NCI-H2227 (cell line): ENCODE measurements around the gene NUDT3.
"Not testable (repeated sequence)": the region's sequence is repeated elsewhere in the genome, so short reads cannot be mapped to it uniquely, and the experiment has no call there.

Experiments
- DNase-seq: peaks from one replicate; lab custom pipeline; 2025; ENCODE audit not compliant: unreplicated experiment; lab: John Stamatoyannopoulos, UW

NUDT3 gene

GRCh38 chr6:34324221-34324620 lies 68.2 kb downstream of the NUDT3 start:
- not testable (repeated sequence) for DNase-seq

DNA sequence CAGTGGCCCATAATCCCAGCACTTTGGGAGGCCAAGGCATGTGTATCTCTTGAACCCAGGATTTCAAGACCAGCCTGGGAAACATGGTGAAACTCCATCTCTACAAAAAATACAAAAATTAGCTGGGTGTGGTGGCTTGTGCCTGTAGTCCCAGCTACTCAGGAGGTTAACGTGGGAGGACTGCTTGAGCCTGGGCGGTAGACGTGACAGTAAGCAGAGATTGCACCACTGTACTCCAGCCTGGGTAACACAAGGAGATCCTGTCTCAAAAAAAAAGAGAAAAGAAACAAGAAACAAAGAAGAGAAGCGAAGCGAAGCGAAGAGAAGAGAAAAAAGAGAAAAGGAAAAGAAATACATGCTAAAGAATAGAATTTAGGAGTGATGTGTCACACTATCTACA lies 69.2 kb downstream of the NUDT3 start:
- no peak for DNase-seq

DNA sequence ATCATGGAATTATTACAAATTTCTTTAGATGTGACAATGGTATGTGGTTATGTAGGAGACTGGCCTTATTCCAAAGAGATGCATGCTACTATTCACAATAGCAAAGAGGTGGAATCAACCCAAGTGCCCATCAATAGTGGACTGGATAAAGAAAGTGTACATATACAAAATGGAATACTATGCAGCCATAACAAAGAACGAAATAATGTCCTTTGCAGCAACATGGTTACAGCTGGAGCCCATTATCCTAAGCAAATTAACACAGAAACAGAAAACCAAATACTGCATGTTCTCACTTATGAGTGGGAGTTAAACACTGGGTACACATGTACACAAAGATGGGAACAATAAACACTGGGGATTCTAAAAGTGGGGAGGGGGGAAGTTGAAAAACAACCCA lies 69.7 kb downstream of the NUDT3 start:
- no peak for DNase-seq

- DNase-seq, result no peak
These were observed 70.6 kb downstream of the NUDT3 start for GRCh38 chr6:34321821-34322220.

DNA sequence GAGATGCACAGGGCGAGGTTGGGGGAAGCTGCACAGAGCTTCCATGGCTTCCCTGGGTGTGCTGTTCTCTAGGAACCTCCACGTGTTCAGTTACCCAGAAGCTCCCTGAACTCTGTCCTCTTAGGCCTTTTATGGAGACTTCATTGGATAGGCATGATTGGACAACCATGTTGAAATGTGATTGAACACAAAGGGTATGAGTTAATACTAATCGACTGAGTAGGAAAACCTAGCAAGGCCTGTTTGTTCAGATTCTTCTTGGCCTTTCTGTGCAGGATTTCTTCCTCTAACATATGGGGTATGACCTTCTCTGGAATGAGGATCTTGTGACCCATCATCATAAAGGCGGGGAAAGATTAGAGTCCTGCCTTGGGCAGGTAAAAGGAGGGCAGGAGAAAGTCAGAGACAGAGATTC lies 73.0 kb downstream of the NUDT3 start:
- DNase-seq, result no peak

DNA sequence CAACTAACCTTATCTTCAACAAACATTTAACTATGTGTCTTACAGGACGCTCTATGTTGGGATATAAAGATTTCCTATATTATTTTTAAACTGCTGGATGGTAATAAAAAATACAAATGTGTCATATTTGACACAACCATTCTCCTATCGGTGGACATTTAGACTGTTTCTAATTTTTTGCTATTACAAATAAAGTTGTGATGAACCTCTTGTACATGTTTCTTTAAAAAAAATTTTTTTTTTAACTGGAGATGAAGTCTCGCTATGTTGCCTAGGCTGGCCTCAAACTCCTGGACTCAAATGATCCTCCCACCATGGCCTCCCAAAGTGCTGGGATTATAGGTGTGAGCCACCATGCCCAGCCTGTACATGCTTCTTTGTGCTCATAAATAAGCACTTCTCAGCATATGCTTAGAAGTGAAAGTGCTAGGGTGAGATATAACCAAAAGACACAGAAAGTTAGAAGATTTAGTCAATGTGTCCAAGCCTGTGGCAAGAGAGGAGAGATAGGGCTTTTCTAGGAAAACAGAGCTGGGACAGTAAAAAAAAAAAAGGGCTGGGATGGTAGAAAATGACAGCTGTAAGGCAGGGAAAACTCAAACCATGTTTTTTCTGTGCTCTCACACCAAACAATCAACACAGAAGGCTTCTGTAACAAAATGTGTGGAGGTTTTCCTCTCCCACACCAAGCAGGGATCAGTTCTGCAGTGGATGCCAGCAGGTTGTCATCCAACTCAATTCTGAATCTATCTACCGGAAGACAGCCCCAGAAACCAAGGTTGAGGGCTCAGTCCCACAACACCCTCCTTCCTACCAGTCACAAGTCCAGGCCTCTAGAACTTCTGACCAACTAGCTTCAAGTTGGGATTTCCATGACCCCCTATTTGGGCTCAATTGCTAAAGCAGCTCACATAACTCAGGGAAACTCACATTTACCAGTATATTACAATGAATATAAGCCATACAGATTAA lies 73.7 kb downstream of the NUDT3 start:
- DNase-seq, result no peak

DNA sequence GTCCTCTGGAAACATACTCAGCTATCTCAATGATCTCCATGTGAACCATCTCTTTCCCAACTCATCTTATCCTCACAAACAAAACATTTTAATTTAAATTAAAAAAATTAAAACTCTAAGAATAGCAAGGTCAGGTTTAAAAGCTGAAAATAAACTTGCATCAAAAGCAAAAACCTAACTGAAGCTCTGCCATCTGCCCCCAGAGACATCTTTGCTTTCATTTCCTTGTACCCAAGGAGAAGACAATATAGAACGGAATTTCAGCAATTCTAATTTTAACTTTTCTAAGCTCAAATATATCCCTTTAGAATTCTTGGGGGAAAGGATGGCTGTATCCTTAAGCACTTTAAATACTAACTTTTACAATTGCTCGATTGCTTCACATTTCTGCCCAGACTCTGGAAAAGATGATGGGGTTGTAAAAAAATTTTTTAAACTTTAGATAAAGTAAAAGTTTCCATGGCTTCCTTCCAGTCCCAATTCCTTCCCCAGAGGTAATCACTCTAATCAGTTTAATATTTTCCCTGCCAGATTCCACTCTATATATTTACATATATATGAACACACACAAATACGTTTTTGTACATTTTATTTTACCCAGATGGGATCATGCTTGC lies 74.5 kb downstream of the NUDT3 start:
- DNase-seq, result no peak

DNA sequence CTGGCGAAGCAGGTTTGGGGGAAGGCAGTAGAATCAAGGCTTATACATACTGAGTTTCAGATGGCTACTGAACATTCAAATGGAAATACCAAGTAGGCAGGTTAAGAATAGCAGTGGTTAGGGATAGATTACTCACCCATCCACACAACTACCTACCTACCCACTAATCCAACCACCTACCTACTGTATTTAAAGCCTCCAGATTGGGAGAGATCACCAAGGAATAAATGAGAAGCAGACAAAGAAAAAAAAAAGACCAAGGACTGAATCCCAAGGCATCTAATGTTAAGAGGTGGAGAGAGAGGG lies 75.3 kb downstream of the NUDT3 start:
- DNase-seq, result no peak

- peak; percentile 19 for DNase-seq
These were observed 75.9 kb downstream of the NUDT3 start for GRCh38 chr6:34316431-34317171.

- no peak for DNase-seq
These were observed 76.7 kb downstream of the NUDT3 start for GRCh38 chr6:34315780-34316179.

- DNase-seq, result no peak
These were observed 77.2 kb downstream of the NUDT3 start for GRCh38 chr6:34315256-34315655.

DNA sequence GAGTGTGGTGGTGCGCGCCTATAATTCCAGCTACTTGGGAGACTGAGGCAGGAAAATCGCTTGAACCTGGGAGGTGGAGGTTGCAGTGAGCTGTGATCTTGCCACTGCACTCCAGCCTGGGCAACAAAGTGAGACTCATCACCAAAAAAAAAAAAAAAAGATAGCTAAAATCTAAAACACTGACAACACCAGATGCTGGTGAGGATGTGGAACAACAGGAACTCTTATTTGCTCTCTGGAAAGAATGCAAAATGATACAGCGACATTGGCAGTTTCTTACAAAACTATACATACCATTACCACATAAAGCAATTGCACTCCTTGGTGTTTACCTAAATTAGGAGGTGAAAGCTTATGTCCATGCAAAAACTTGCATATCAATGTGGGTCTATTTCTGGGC lies 80.2 kb downstream of the NUDT3 start:
- no peak for DNase-seq

- no peak for DNase-seq
These were observed 81.7 kb downstream of the NUDT3 start for GRCh38 chr6:34310817-34311216.

DNA sequence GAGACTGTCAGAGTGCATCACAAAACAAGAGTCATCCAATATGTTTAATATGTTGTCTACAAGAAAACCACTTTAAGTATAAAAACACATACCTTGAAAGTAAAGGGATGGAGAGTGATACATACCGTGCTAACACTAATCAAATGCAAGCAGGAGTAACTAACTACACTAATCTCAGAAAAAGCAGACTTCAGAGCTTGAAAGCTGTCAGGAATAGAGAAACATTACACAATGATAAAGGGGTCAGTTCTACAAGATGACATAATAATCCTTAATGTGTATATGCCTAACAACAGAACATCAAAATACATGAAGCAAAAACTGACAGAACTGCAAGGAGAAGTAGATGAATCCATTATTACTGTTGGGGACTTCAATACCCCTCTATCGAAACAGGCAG lies 84.0 kb downstream of the NUDT3 start:
- no peak for DNase-seq

DNA sequence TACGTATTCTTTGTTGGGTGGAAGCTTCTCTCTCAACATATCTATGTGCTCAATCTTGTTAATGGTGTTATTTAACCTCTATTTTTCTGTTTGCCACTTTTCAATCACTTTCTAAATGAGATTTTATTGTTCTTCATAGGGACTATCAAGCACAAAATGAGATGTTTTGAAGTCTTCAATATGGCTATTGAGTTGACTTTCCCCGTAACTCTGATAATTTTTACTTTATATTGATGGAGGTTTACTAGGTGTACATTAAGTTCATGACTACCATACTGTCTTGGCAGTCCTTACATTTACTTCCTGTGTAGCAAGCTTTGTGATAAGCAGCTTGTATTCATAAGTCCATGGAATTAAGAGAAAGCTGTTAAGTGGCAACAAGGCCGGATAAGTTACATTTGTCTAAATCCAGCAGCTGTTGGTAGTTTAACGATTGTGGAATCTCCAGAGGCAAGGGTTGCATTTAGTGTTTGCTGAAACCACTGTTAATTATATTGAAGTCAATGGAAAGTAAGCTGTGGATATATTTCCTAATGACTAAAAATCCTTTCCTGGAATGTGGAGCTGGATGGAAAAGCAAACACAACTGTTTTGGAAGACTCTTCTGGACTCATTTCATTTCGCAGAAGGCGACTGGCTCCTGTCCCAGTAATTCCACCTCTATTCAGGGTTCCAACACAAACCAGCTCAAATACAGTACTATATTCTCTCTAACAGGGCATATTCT lies 86.3 kb downstream of the NUDT3 start:
- DNase-seq, result no peak

- no peak for DNase-seq
These were observed 87.0 kb downstream of the NUDT3 start for GRCh38 chr6:34305497-34305896.

- DNase-seq, result no peak
These were observed 88.3 kb downstream of the NUDT3 start for GRCh38 chr6:34304164-34304563.

DNA sequence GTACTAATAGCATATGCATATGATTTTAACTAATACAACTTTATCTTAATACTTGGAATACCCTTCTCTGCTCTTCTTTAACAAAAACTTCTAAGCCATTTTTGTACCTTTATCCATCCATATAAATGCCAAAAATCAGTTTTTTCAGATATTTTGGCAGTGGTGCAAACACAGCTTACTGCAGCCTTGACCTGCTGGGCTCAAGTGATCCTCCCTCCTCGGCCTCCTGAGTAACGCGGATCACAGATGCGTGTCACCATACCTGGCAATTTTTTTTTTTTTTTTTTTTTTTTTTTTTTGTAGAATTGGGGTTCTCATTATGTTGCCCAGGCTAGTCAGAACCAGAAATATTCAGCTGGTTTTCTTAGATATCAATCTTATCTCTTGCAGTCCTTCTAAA lies 89.5 kb downstream of the NUDT3 start:
- no peak for DNase-seq

GRCh38 chr6:34301408-34301807 lies 91.1 kb downstream of the NUDT3 start:
- no peak for DNase-seq

GRCh38 chr6:34300332-34300751 lies 92.1 kb downstream of the NUDT3 start:
- no peak for DNase-seq

DNA sequence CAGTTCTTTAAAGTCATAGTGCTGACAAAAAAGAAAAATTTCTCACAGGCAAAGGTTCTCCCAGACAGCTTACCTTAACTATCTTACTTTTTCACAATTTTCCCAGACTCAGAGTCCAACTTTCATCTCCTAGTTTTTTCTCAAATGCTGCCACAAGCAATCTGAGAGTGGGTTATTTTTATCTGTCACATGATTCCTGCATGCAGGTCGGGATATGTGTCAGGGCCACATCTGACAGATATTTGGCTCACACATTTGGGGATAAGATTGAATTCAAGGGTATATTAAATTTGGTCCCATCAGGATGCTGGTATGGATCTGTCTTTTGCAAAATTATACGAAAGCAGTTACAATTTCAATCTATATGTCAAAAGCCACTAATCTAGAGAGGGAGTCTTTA lies 93.5 kb downstream of the NUDT3 start:
- DNase-seq, result no peak
